ENCODE results near the gene CAMK2A.

The CAMK2A gene

DNA sequence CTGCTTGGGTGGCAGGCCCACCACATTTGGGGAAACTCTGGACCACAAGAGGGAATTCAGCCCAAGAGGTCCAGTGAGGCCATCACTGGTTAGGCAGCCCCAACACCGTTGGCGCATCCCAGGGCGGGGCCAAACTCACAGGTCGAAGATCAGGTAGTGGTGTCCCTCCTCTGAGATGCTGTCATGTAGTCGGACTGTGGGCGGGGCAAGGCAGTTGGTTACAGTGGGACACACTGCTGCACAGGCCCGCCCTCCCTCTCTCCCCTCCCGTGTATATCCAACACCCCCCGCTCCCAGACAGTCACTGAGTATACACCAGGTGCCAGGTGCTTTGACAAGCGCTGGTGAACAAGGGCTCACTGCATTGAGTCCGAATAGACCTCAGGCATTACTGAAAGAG lies 32.1 kb downstream of the CAMK2A start:
- H3K27me3 ChIP-seq (ENCODE audit: insufficient read depth, poor library complexity, severe bottlenecking): no peaks in the 10 kb centered on the region
- no peak overlapping the region for H3K27ac ChIP-seq (replicated peaks)
- TF ChIP-seq, protein P1, sequence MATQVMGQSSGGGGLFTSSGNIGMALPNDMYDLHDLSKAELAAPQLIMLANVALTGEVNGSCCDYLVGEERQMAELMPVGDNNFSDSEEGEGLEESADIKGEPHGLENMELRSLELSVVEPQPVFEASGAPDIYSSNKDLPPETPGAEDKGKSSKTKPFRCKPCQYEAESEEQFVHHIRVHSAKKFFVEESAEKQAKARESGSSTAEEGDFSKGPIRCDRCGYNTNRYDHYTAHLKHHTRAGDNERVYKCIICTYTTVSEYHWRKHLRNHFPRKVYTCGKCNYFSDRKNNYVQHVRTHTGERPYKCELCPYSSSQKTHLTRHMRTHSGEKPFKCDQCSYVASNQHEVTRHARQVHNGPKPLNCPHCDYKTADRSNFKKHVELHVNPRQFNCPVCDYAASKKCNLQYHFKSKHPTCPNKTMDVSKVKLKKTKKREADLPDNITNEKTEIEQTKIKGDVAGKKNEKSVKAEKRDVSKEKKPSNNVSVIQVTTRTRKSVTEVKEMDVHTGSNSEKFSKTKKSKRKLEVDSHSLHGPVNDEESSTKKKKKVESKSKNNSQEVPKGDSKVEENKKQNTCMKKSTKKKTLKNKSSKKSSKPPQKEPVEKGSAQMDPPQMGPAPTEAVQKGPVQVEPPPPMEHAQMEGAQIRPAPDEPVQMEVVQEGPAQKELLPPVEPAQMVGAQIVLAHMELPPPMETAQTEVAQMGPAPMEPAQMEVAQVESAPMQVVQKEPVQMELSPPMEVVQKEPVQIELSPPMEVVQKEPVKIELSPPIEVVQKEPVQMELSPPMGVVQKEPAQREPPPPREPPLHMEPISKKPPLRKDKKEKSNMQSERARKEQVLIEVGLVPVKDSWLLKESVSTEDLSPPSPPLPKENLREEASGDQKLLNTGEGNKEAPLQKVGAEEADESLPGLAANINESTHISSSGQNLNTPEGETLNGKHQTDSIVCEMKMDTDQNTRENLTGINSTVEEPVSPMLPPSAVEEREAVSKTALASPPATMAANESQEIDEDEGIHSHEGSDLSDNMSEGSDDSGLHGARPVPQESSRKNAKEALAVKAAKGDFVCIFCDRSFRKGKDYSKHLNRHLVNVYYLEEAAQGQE (IDR thresholded peaks at IDR 0.05; ENCODE audit: insufficient replicate concordance, low read depth): no peak
- TF ChIP-seq, protein P2, sequence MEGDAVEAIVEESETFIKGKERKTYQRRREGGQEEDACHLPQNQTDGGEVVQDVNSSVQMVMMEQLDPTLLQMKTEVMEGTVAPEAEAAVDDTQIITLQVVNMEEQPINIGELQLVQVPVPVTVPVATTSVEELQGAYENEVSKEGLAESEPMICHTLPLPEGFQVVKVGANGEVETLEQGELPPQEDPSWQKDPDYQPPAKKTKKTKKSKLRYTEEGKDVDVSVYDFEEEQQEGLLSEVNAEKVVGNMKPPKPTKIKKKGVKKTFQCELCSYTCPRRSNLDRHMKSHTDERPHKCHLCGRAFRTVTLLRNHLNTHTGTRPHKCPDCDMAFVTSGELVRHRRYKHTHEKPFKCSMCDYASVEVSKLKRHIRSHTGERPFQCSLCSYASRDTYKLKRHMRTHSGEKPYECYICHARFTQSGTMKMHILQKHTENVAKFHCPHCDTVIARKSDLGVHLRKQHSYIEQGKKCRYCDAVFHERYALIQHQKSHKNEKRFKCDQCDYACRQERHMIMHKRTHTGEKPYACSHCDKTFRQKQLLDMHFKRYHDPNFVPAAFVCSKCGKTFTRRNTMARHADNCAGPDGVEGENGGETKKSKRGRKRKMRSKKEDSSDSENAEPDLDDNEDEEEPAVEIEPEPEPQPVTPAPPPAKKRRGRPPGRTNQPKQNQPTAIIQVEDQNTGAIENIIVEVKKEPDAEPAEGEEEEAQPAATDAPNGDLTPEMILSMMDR (IDR thresholded peaks at IDR 0.05; ENCODE audit: insufficient read depth, low read length): no peak
- TF ChIP-seq POLR2AphosphoS5 (IDR thresholded peaks at IDR 0.05; ENCODE audit: low read depth) (no peak), SPI1 (IDR thresholded peaks at IDR 0.05; ENCODE audit: borderline replicate concordance, low read depth) (no peak), GABPA (IDR thresholded peaks at IDR 0.05; ENCODE audit: low read depth) (no peak)
- H3K4me3 ChIP-seq (replicated peaks; ENCODE audit: insufficient read depth, low read length): no peak overlapping the region
- no peak for DNase-seq (ENCODE audit: low read depth in 1 of 2, low spot score in 1 of 2)

DNA sequence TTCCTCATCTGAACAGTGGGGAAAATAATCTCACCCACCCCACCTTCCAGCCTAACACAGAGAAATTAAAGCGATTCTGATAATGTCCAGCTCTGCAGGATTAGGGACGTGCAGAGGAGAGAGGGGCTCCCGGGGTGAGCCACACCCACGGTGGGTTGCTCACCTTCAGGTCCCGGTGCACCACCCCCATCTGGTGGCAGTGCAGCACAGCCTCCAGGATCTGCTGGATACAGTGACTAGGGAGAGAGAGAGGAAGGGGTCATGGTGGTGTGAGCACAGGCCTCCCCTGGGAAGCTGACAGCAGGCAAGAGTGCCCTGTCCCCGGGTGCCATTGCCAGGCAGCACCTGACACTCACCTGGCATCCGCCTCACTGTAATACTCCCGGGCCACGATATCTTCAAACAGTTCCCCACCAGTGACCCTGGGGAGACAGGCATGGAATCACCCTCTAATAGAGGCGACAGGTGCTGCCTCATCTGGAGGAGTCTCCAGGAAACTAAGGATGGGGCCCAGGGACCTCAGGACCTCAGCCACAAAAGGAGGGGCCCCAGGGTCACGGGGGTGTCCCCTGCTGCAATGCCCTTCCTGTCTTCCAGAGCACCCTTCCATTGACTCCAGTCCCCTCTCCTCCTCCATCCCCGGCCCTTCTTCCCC lies 33.0 kb downstream of the CAMK2A start:
- H3K4me3 ChIP-seq (replicated peaks; ENCODE audit: insufficient read depth, low read length): no peak overlapping the region
- no peak for DNase-seq (ENCODE audit: low read depth in 1 of 2, low spot score in 1 of 2)
- no peaks in the 10 kb centered on the region for H3K27me3 ChIP-seq (ENCODE audit: insufficient read depth, poor library complexity, severe bottlenecking)
- no peak overlapping the region for H3K27ac ChIP-seq (replicated peaks)
- TF ChIP-seq POLR2AphosphoS5 (IDR thresholded peaks at IDR 0.05; ENCODE audit: low read depth) (no peak), SPI1 (IDR thresholded peaks at IDR 0.05; ENCODE audit: borderline replicate concordance, low read depth) (no peak), GABPA (IDR thresholded peaks at IDR 0.05; ENCODE audit: low read depth) (no peak)
- TF ChIP-seq, protein P2 (IDR thresholded peaks at IDR 0.05; ENCODE audit: insufficient read depth, low read length): no peak
- TF ChIP-seq, protein P1 (IDR thresholded peaks at IDR 0.05; ENCODE audit: insufficient replicate concordance, low read depth): no peak

DNA sequence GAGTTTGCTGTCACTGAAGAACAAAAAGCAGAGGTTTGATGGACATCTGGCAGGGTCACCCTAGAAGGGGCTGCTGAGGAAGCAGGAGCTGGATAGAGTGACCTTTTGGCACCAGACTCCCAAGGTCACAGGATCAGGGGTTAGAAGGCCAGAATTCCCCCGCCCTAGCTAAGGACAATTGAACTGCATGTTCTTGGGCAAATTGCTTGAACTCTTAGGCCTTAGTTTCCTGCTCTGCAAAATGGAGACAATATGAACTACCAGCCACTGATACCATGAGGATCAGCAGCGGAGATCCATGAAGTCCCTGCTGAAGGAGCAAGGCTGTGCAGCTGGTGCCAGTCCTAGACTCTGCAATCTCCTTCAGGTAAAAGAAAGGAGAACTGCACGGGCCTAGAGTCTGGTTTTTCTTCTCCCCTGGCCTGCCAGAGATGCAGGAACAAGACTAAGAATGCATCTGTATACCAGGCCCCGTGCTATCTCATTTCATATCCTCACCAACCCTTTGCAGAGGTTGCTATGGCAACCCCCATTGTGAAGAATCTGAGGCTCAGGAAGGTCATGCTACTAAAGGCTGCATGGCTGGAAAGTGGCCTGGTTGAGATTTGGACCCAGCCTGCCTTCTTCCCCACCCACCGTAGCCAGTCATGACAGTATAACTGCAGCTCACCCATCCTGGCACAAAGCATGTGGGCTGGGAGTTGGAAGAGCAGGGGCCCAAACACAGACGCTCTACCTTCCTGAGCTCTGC lies 33.7 kb downstream of the CAMK2A start:
- no peak for DNase-seq (ENCODE audit: low read depth in 1 of 2, low spot score in 1 of 2)
- Histone ChIP-seq H3K27me3 (ENCODE audit: insufficient read depth, poor library complexity, severe bottlenecking) (no peaks in the 10 kb centered on the region), H3K27ac (replicated peaks) (no peak overlapping the region), H3K4me3 (replicated peaks; ENCODE audit: insufficient read depth, low read length) (no peak overlapping the region)
- TF ChIP-seq SPI1 (IDR thresholded peaks at IDR 0.05; ENCODE audit: borderline replicate concordance, low read depth) (no peak), GABPA (IDR thresholded peaks at IDR 0.05; ENCODE audit: low read depth) (no peak), POLR2AphosphoS5 (IDR thresholded peaks at IDR 0.05; ENCODE audit: low read depth) (no peak)
- TF ChIP-seq, protein P1 (IDR thresholded peaks at IDR 0.05; ENCODE audit: insufficient replicate concordance, low read depth): no peak
- TF ChIP-seq, protein P2 (IDR thresholded peaks at IDR 0.05; ENCODE audit: insufficient read depth, low read length): no peak
